Activated T-cell treated with anti-CD3 and anti-CD28 coated beads, Interleukin-2, amount 50 U/mL, for 24 hours (primary cell): ENCODE results near the gene EXOSC7.
A peak's percentile ranks its signal among the peaks of the same experiment; 100 is the strongest.
"Not testable (repeated sequence)": the region's sequence is repeated elsewhere in the genome, so short reads cannot be mapped to it uniquely, and the experiment has no call there.

Experiments
- DNase-seq: peaks from one replicate; pipeline ENCODE4 v3.0.0-alpha.2; 2020
- H3K27ac Mint-ChIP-seq: 2 replicates; pipeline ENCODE4 v1.8.0; 2020; ENCODE audit warnings: mild to moderate bottlenecking, mixed read lengths
- H3K27me3 Mint-ChIP-seq: 2 replicates; pipeline ENCODE4 v1.8.0; 2020; ENCODE audit warnings: mixed read lengths
- H3K36me3 Mint-ChIP-seq: 2 replicates; pipeline ENCODE4 v1.8.0; 2020; ENCODE audit warnings: low read depth, mixed read lengths
- H3K4me1 Mint-ChIP-seq: 2 replicates; pipeline ENCODE4 v1.8.0; 2020; ENCODE audit warnings: low read depth, mixed read lengths
- H3K4me3 Mint-ChIP-seq: 2 replicates; pipeline ENCODE4 v1.8.0; 2020; ENCODE audit warnings: mild to moderate bottlenecking, moderate library complexity, mixed read lengths
- H3K9me3 Mint-ChIP-seq: 2 replicates; pipeline ENCODE4 v1.8.0; 2020; ENCODE audit warnings: mixed read lengths

EXOSC7 gene

DNA sequence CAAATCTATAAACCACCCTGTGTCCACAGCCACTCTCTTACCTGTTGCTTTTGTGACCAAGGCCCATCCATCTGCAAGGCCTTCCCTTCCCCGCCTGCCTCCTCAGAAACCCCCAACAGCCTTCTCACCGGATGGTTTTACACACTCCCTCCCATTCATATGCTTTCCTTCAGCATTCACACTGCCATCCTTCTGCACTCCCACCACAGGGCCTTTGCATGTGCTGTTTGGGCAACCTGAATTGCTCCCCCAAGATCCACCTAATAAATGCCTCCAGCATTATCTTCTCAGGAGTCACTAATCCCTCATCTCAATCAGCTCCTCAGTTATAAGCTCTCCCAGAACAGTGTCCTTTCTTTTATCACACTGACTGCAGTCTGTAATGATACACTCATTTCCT is 56.1 kb downstream of the EXOSC7 start:
- no peak overlapping the region for H3K4me3 Mint-ChIP-seq
- H3K27me3 Mint-ChIP-seq: peaks cover 38% of the 10 kb centered on the region

GRCh38 chr3:45033791-45034190 is 57.7 kb downstream of the EXOSC7 start:
- no peak overlapping the region for H3K4me3 Mint-ChIP-seq
- no peak for DNase-seq
- H3K36me3 Mint-ChIP-seq: no peaks in the 10 kb centered on the region
- no peak overlapping the region for H3K27ac Mint-ChIP-seq
- no peaks in the 10 kb centered on the region for H3K9me3 Mint-ChIP-seq
- peaks cover 25% of the 10 kb centered on the region for H3K4me1 Mint-ChIP-seq
- H3K27me3 Mint-ChIP-seq: peaks cover 43% of the 10 kb centered on the region

More for the DNA sequence above, 56.1 kb downstream of the EXOSC7 start:
- Mint-ChIP-seq H3K36me3 (no peaks in the 10 kb centered on the region), H3K27ac (no peak overlapping the region), H3K4me1 (peaks cover 21% of the 10 kb centered on the region), H3K9me3 (no peaks in the 10 kb centered on the region)
- DNase-seq: no peak

DNA sequence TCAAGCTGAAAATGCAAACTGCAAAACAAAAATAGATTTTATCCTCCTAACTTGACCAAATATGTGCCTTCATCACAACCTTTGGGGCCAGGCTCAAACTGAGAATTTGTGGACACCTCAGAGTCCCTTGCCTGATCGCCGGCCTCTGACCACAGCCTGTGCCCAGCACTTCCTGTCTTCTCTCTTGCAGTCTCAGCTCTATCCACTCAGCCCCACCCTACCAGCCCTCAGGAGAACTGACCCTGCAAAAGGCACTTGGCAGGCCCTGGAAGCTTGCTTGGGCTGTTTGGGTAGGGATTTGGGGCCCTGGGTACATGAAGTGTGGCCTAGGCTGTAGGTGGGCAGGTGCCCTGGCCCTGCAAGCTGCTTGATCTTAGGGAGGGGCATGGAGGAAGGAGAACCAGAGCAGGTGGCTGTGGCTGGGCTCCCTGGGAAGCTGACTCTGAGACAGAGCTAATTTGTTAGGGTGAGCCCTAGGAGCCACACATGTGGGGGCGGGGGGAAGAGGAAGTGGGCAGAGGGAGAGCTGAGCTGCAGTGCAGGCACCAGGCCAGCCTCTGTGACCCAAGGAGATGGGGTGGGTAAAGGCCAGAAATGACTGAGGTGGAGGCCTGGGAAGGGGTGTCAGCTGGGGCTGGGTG is 58.7 kb downstream of the EXOSC7 start:
- no peak overlapping the region for H3K4me3 Mint-ChIP-seq
- H3K27ac Mint-ChIP-seq: no peak overlapping the region
- H3K27me3 Mint-ChIP-seq: peaks cover 41% of the 10 kb centered on the region
- peaks cover 25% of the 10 kb centered on the region for H3K4me1 Mint-ChIP-seq
- no peaks in the 10 kb centered on the region for H3K9me3 Mint-ChIP-seq
- peak; percentile 42 for DNase-seq
- no peaks in the 10 kb centered on the region for H3K36me3 Mint-ChIP-seq

DNA sequence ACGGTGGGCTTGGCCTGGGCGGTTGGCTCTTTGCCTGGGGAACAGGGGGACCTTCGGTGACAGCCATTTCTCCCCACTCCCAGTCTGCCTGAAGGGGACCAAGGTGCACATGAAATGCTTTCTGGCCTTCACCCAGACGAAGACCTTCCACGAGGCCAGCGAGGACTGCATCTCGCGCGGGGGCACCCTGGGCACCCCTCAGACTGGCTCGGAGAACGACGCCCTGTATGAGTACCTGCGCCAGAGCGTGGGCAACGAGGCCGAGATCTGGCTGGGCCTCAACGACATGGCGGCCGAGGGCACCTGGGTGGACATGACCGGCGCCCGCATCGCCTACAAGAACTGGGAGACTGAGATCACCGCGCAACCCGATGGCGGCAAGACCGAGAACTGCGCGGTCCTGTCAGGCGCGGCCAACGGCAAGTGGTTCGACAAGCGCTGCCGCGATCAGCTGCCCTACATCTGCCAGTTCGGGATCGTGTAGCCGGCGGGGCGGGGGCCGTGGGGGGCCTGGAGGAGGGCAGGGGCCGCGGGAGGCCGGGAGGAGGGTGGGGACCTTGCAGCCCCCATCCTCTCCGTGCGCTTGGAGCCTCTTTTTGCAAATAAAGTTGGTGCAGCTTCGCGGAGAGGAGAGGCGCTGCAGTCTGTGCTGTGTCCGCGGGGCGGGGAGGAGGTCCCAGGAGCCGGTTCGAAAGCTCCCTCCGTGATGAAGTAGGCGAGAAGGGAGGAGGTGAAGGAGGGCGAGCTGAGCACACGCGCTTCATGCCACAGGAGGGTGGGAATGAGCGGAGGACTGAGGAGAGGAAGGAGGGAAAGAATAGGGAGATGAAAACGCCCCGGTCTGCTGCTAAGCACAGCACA is 59.6 kb downstream of the EXOSC7 start:
- Mint-ChIP-seq H3K27ac (no peak overlapping the region), H3K36me3 (no peaks in the 10 kb centered on the region), H3K4me1 (peaks cover 30% of the 10 kb centered on the region), H3K4me3 (peak overlapping the region; percentile 66), H3K27me3 (peaks cover 39% of the 10 kb centered on the region), H3K9me3 (no peaks in the 10 kb centered on the region)
- DNase-seq: peak; percentile 46

GRCh38 chr3:45037720-45038455 is 61.8 kb downstream of the EXOSC7 start:
- peak; percentile 90 for DNase-seq
- Mint-ChIP-seq H3K4me1 (peaks cover 48% of the 10 kb centered on the region), H3K36me3 (no peaks in the 10 kb centered on the region), H3K27me3 (peaks cover 39% of the 10 kb centered on the region), H3K27ac (no peak overlapping the region), H3K4me3 (peak overlapping the region; percentile 16), H3K9me3 (no peaks in the 10 kb centered on the region)

DNA sequence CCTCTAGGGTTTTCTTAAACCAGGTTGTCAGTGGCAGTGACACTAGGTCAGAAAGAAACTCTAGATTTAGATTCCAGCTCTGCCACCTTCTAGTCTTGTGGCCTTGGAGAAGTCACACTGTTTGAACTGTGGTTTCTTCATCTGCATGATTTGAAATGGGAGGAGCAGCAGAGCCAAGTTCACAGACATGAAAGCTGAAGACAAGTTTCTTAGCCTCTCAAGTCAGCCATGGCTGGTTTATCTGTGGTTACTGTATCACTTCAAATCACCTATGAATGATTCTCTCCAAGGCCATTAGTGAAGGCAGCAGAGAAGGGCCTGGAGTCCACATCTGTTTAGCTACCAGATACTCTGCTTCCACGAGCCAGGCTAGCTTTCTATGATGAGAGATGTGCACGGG is 65.6 kb downstream of the EXOSC7 start:
- Mint-ChIP-seq H3K27me3 (peaks cover 9% of the 10 kb centered on the region), H3K36me3 (no peaks in the 10 kb centered on the region), H3K27ac (no peak overlapping the region), H3K4me3 (no peak overlapping the region), H3K4me1 (peaks cover 29% of the 10 kb centered on the region), H3K9me3 (no peaks in the 10 kb centered on the region)
- DNase-seq: no peak

DNA sequence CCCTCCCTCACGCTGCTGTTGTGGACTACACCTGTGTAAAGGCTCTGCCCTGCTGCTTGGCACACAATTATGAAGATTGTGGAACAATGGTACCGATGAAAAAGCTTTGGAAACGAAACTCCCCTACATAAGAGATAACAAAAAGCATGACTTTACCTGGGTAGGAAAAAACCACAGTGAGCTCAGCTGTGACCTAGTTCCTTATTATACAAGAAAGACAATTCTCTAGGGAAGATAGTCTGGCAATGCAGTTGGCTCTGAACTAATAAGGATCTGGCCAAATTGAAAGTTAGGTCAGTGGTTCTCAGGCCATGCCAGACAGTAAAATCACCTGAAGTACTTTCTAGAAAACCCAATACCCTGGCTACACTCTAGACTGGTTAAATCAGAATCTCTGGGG is 66.1 kb downstream of the EXOSC7 start:
- Mint-ChIP-seq H3K27ac (no peak overlapping the region), H3K4me1 (peaks cover 29% of the 10 kb centered on the region), H3K9me3 (no peaks in the 10 kb centered on the region), H3K27me3 (peaks cover 8% of the 10 kb centered on the region), H3K36me3 (no peaks in the 10 kb centered on the region), H3K4me3 (no peak overlapping the region)
- DNase-seq: no peak

DNA sequence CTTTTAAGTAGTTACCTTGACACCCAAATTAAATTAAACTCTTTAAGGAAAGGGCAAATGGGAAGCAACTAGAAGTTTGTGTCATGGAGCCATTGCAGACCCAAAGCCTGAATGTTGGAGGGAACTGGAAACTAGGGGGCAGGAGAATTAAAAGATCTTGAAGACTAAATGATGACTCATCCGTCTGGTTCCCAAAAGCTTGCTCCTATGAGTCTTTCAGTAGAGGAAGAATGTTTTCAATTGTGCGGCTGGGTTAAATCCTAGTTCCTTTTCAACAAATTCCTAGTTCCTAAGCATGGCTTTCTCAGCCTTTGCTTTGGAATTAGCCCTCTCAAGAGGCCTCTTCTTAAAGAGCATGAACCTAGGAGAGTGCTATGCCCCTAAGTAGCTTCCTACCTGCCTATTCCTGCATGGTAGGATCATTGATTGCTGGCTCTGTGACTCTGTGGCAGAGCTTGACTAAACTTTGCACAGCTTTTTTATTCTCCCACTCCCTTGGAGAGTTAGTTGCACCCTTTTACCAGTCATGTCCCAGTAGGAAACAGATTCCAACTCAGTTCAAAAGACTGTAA is 67.8 kb downstream of the EXOSC7 start:
- Mint-ChIP-seq H3K36me3 (no peaks in the 10 kb centered on the region), H3K27me3 (peaks cover 12% of the 10 kb centered on the region), H3K27ac (no peak overlapping the region), H3K4me1 (peaks cover 26% of the 10 kb centered on the region), H3K4me3 (no peak overlapping the region), H3K9me3 (no peaks in the 10 kb centered on the region)
- DNase-seq: no peak

GRCh38 chr3:45048244-45048643 is 72.2 kb downstream of the EXOSC7 start:
- no peak for DNase-seq
- Mint-ChIP-seq H3K27me3 (peaks cover 28% of the 10 kb centered on the region), H3K4me3 (no peak overlapping the region), H3K27ac (no peak overlapping the region), H3K9me3 (no peaks in the 10 kb centered on the region), H3K4me1 (peaks cover 3% of the 10 kb centered on the region), H3K36me3 (no peaks in the 10 kb centered on the region)

- Mint-ChIP-seq H3K4me1 (peaks cover 12% of the 10 kb centered on the region), H3K27me3 (peaks cover 28% of the 10 kb centered on the region), H3K4me3 (no peak overlapping the region), H3K36me3 (no peaks in the 10 kb centered on the region), H3K9me3 (no peaks in the 10 kb centered on the region), H3K27ac (no peak overlapping the region)
- no peak for DNase-seq
Observed at GRCh38 chr3:45049807-45050206, 73.8 kb downstream of the EXOSC7 start.

DNA sequence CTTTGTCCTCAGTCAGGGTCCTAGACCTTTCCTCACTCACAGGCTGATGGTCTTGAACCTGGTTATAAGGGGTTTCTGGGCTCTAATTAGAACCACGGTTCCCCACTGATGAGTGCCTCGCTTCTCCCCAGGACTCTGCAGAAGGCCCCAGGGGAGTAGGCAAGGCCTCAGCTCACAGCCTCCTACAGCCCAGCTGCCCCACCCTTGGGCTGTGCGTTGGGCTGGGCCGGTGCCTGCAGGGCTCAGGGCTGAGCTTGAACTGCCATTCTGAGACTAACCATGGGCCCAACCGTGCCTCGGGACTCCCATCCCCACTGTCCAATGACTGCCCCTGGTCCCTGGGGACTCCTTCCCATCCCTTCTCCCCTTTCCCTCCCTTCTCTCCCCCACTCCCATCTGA is 75.6 kb downstream of the EXOSC7 start:
- Mint-ChIP-seq H3K36me3 (no peaks in the 10 kb centered on the region), H3K4me1 (peaks cover 21% of the 10 kb centered on the region), H3K27ac (no peak overlapping the region), H3K9me3 (no peaks in the 10 kb centered on the region), H3K4me3 (no peak overlapping the region), H3K27me3 (peaks cover 28% of the 10 kb centered on the region)
- no peak for DNase-seq

DNA sequence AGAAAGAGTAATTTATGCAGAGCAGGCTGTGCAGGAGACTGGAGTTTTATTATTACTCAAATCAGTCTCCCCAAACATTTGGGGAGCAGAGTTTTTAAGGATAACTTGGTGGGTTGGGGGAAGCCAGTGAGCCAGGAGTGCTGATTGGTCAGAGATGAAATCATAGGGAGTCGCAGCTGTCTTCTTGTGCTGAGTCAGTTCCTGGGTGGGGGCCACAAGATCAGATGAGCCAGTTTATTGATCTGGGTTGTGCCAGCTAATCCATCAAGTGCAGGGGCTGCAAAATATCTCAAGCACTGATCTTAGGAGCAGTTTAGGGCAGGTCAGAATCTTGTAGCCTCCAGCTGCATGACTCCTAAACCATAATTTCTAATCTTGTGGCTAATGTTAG is 77.8 kb downstream of the EXOSC7 start:
- not testable (repeated sequence) for H3K27ac Mint-ChIP-seq, H3K9me3 Mint-ChIP-seq, H3K36me3 Mint-ChIP-seq, DNase-seq, H3K4me3 Mint-ChIP-seq
- H3K27me3 Mint-ChIP-seq: peaks cover 16% of the 10 kb centered on the region
- peaks cover 32% of the 10 kb centered on the region for H3K4me1 Mint-ChIP-seq

DNA sequence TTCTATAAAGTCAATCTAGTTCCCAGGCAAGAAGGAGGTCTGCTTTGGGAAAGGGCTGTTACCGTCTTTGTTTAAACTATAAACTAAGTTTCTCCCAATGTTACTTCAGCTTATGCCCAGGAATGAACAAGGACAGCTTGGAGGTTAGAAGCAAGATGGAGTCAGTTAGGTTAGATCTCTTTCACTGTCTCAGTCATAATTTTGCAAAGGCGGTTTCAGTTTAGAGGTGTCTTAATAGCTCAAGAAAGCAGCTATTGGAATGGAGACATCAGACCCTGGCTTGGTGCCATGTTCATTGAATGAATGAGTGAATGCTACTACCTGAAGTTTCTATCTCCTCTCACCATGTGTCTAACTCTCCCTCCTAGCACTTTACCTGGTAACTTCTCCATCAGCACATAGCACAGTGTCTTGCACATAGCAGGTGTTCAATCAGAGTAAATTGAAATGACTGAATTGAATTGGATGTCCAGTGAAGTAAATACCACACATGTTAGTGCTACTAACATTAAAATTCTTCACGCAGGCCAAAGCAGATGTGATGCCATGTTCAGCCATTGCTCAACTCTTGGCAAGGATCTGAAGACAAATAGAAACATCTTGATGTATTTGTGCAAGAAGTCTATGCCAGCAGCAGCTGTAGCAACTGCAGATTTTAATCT is 78.3 kb downstream of the EXOSC7 start:
- H3K27me3 Mint-ChIP-seq: peaks cover 13% of the 10 kb centered on the region
- no peaks in the 10 kb centered on the region for H3K36me3 Mint-ChIP-seq
- H3K9me3 Mint-ChIP-seq: no peaks in the 10 kb centered on the region
- no peak overlapping the region for H3K27ac Mint-ChIP-seq
- H3K4me3 Mint-ChIP-seq: no peak overlapping the region
- H3K4me1 Mint-ChIP-seq: peaks cover 33% of the 10 kb centered on the region
- no peak for DNase-seq

DNA sequence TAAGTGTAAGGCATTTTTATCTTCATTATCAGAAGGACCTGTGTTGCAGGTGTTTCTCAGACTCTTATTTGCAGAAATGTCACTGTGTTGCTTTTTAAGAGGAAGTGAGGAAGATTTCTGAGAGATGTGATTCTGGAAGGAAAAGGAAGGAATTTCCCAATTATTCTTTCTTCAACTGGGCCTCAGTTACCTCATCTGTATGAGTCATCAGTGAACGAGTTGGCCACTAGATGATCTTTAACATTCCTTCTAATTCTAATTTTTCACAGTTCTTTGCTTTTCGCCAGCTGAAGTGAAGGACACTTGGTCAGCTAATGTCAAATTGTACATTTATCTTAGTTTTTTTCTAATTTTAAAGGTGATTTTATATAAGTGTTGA is 79.0 kb downstream of the EXOSC7 start:
- DNase-seq: no peak

More for the DNA sequence above, 79.0 kb downstream of the EXOSC7 start:
- Mint-ChIP-seq H3K4me1 (peaks cover 33% of the 10 kb centered on the region), H3K27ac (no peak overlapping the region), H3K9me3 (no peaks in the 10 kb centered on the region), H3K27me3 (peaks cover 6% of the 10 kb centered on the region), H3K4me3 (no peak overlapping the region), H3K36me3 (no peaks in the 10 kb centered on the region)
